ENCODE measurements around the gene VWF.
"Not testable (repeated sequence)": the region's sequence is repeated elsewhere in the genome, so short reads cannot be mapped to it uniquely, and the experiment has no call there.

VWF gene

GRCh38 chr12:6157482-6157881 lies 33.0 kb upstream of the VWF start:
- no peak for DNase-seq (ENCODE audit: low read depth)
- no peak for TF ChIP-seq CTCF (conservative IDR thresholded peaks at IDR 0.05; ENCODE audit: low read depth, low read length)
- no peak overlapping the region for H3K4me3 ChIP-seq (ENCODE audit: low read depth, low read length)

GRCh38 chr12:6154730-6155459 lies 30.4 kb upstream of the VWF start:
- TF ChIP-seq CTCF (conservative IDR thresholded peaks at IDR 0.05; ENCODE audit: low read depth, low read length), result no peak
- H3K4me3 ChIP-seq (ENCODE audit: low read depth, low read length), result no peak overlapping the region

DNA sequence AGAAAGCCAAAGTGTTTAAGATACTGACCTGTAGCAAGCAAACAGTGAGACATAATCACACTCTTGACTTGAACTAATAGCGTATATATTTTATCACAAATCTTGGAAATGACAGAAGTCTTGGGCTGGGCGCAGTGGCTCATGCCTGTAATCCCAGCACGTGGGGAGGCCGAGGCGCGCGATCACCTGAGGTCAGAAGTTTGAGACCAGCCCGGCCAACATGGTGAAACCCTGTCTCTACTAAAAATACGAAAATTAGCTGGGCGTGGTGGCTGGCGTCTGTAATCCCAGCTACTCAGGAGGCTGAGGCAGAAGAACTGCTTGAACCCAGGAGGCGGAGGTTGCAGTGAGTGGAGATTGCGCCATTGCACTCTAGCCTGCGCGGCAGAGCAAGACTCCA lies 24.3 kb upstream of the VWF start:
- H3K4me3 ChIP-seq (ENCODE audit: low read depth, low read length); DNase-seq (ENCODE audit: low read depth): not testable (repeated sequence)

More at GRCh38 chr12:6154730-6155459, 30.4 kb upstream of the VWF start:
- DNase-seq (ENCODE audit: low read depth), result no peak

DNA sequence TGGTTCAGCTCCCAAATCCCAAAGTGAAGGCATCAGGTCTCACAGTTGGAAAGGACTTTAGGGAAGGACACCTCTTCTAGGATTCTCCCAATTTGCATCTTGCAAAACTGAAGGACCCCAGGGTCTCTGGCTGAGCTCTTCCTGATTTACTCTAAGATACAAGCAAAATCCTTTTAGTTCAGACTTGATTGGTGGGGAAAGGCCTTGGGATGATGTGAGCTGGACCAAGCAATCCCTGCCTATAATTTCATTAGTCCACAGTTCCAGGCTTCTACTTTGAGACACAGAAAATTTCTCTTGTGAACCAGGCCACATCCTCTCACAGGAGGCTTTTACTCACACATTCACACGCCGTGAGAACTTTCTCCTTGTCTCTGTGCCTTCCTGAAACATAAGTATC lies 23.6 kb upstream of the VWF start:
- no peak for TF ChIP-seq CTCF (conservative IDR thresholded peaks at IDR 0.05; ENCODE audit: low read depth, low read length)

GRCh38 chr12:6146951-6147350 lies 22.5 kb upstream of the VWF start:
- DNase-seq (ENCODE audit: low read depth), result no peak
- H3K4me3 ChIP-seq (ENCODE audit: low read depth, low read length), result no peak overlapping the region
- no peak for TF ChIP-seq CTCF (conservative IDR thresholded peaks at IDR 0.05; ENCODE audit: low read depth, low read length)

More for the DNA sequence above, 23.6 kb upstream of the VWF start:
- DNase-seq (ENCODE audit: low read depth), result no peak
- no peak overlapping the region for H3K4me3 ChIP-seq (ENCODE audit: low read depth, low read length)

- H3K4me3 ChIP-seq (ENCODE audit: low read depth, low read length), result no peak overlapping the region
- TF ChIP-seq CTCF (conservative IDR thresholded peaks at IDR 0.05; ENCODE audit: low read depth, low read length), result no peak
- no peak for DNase-seq (ENCODE audit: low read depth)
These were observed 22.0 kb upstream of the VWF start for GRCh38 chr12:6146509-6146908.

- DNase-seq (ENCODE audit: low read depth), result no peak
- H3K4me3 ChIP-seq (ENCODE audit: low read depth, low read length), result no peak overlapping the region
- TF ChIP-seq CTCF (conservative IDR thresholded peaks at IDR 0.05; ENCODE audit: low read depth, low read length), result no peak
These were observed 21.1 kb upstream of the VWF start for GRCh38 chr12:6145564-6145963.

Data from choroid plexus epithelial cell (primary cell).